Measurements from ENCODE around the gene WEE2.

The WEE2 gene

GRCh38 chr7:141675436-141676215 lies 32.5 kb upstream of the WEE2 start:
- H3F3A ChIP-seq (ENCODE audit: insufficient read depth, low read length), result no peaks in the 10 kb centered on the region
- no peaks in the 10 kb centered on the region for H4K20me1 ChIP-seq (ENCODE audit: insufficient read depth, low read length)
- TF ChIP-seq CTCF (IDR thresholded peaks at IDR 0.05; ENCODE audit: low read length), result no peak
- TF ChIP-seq EZH2 (IDR thresholded peaks at IDR 0.05; ENCODE audit: borderline replicate concordance, low read length), result no peak
- no peaks in the 10 kb centered on the region for H3K79me2 ChIP-seq (ENCODE audit: insufficient read depth, low read length)
- no peaks in the 10 kb centered on the region for H3K9me3 ChIP-seq (ENCODE audit: low read length)
- no peak overlapping the region for H2AFZ ChIP-seq (ENCODE audit: low read length)
- no peak overlapping the region for H3K27ac ChIP-seq (ENCODE audit: low read depth, low read length, poor library complexity, severe bottlenecking)
- H3K4me3 ChIP-seq (ENCODE audit: low read depth, low read length, poor library complexity, severe bottlenecking), result no peak overlapping the region
- no peaks in the 10 kb centered on the region for H3K27me3 ChIP-seq (ENCODE audit: insufficient read depth, low read length)
- no peaks in the 10 kb centered on the region for H3K36me3 ChIP-seq (ENCODE audit: insufficient read depth, low read length)
- no peak overlapping the region for H3K9ac ChIP-seq (ENCODE audit: low read length)
- H3K9me2 ChIP-seq (ENCODE audit: low read depth, low read length), result no peaks in the 10 kb centered on the region
- no peaks in the 10 kb centered on the region for H3K4me1 ChIP-seq (ENCODE audit: insufficient read depth, low read length, severe bottlenecking)
- no peak overlapping the region for H3K4me2 ChIP-seq (ENCODE audit: low read length)

GRCh38 chr7:141676618-141677017 lies 31.5 kb upstream of the WEE2 start:
- no peak for TF ChIP-seq EZH2 (IDR thresholded peaks at IDR 0.05; ENCODE audit: borderline replicate concordance, low read length)
- no peak for TF ChIP-seq CTCF (IDR thresholded peaks at IDR 0.05; ENCODE audit: low read length)
- no peak overlapping the region for H3K27ac ChIP-seq (ENCODE audit: low read depth, low read length, poor library complexity, severe bottlenecking)
- H3K4me2 ChIP-seq (ENCODE audit: low read length), result no peak overlapping the region
- no peak overlapping the region for H3K9ac ChIP-seq (ENCODE audit: low read length)
- no peaks in the 10 kb centered on the region for H3F3A ChIP-seq (ENCODE audit: insufficient read depth, low read length)
- H3K9me3 ChIP-seq (ENCODE audit: low read length), result no peaks in the 10 kb centered on the region
- H3K79me2 ChIP-seq (ENCODE audit: insufficient read depth, low read length), result no peaks in the 10 kb centered on the region
- no peak overlapping the region for H2AFZ ChIP-seq (ENCODE audit: low read length)
- H3K9me2 ChIP-seq (ENCODE audit: low read depth, low read length), result no peaks in the 10 kb centered on the region
- H3K36me3 ChIP-seq (ENCODE audit: insufficient read depth, low read length), result no peaks in the 10 kb centered on the region
- H3K4me1 ChIP-seq (ENCODE audit: insufficient read depth, low read length, severe bottlenecking), result no peaks in the 10 kb centered on the region
- no peaks in the 10 kb centered on the region for H3K27me3 ChIP-seq (ENCODE audit: insufficient read depth, low read length)
- H4K20me1 ChIP-seq (ENCODE audit: insufficient read depth, low read length), result no peaks in the 10 kb centered on the region
- no peak overlapping the region for H3K4me3 ChIP-seq (ENCODE audit: low read depth, low read length, poor library complexity, severe bottlenecking)

- Histone ChIP-seq H3K27ac (ENCODE audit: low read depth, low read length, poor library complexity, severe bottlenecking) (no peak overlapping the region), H2AFZ (ENCODE audit: low read length) (no peak overlapping the region), H4K20me1 (ENCODE audit: insufficient read depth, low read length) (no peaks in the 10 kb centered on the region), H3K27me3 (ENCODE audit: insufficient read depth, low read length) (no peaks in the 10 kb centered on the region), H3K4me3 (ENCODE audit: low read depth, low read length, poor library complexity, severe bottlenecking) (no peak overlapping the region), H3K9me2 (ENCODE audit: low read depth, low read length) (no peaks in the 10 kb centered on the region), H3K79me2 (ENCODE audit: insufficient read depth, low read length) (no peaks in the 10 kb centered on the region), H3K9me3 (ENCODE audit: low read length) (no peaks in the 10 kb centered on the region), H3K36me3 (ENCODE audit: insufficient read depth, low read length) (no peaks in the 10 kb centered on the region), H3K9ac (ENCODE audit: low read length) (no peak overlapping the region), H3F3A (ENCODE audit: insufficient read depth, low read length) (no peaks in the 10 kb centered on the region), H3K4me2 (ENCODE audit: low read length) (no peak overlapping the region), H3K4me1 (ENCODE audit: insufficient read depth, low read length, severe bottlenecking) (no peaks in the 10 kb centered on the region)
- TF ChIP-seq CTCF (IDR thresholded peaks at IDR 0.05; ENCODE audit: low read length), result no peak
Measured at GRCh38 chr7:141679014-141679413, 29.1 kb upstream of the WEE2 start.

Measured in OCI-LY1 (cell line).